ENCODE results near the gene SHANK1.
A peak's percentile ranks its signal among the peaks of the same experiment; 100 is the strongest.

The SHANK1 gene

GRCh38 chr19:50657712-50658440 is 61.7 kb downstream of the SHANK1 start:
- DNase-seq, result peak; percentile 84 to 89

GRCh38 chr19:50657222-50657669 is 62.4 kb downstream of the SHANK1 start:
- peak in 1 of 2 donors; percentile 10 for DNase-seq

GRCh38 chr19:50654882-50655281 is 64.7 kb downstream of the SHANK1 start:
- DNase-seq, result no peak

- no peak for DNase-seq
Observed at GRCh38 chr19:50652722-50653121, 66.9 kb downstream of the SHANK1 start.

- no peak for DNase-seq
Observed at GRCh38 chr19:50651174-50651573, 68.4 kb downstream of the SHANK1 start.

GRCh38 chr19:50649433-50650391 is 69.9 kb downstream of the SHANK1 start, which contains the start of gene C19orf81:
TSS of gene C19orf81 (plus strand) at chr19:50649445. CDS start at chr19:50649445, 0 bp downstream.
- no peak for DNase-seq

- no peak for DNase-seq
Observed at GRCh38 chr19:50648659-50649058, 70.9 kb downstream of the SHANK1 start.

- no peak for DNase-seq
Observed at GRCh38 chr19:50647879-50648615, 71.6 kb downstream of the SHANK1 start.

GRCh38 chr19:50646074-50646807 is 73.4 kb downstream of the SHANK1 start:
- DNase-seq, result no peak

- DNase-seq, result no peak
Observed at GRCh38 chr19:50645107-50645506, 74.5 kb downstream of the SHANK1 start.

- no peak for DNase-seq
Observed at GRCh38 chr19:50644315-50644915, 75.2 kb downstream of the SHANK1 start.

- no peak for DNase-seq
Observed at GRCh38 chr19:50640368-50640767, 79.2 kb downstream of the SHANK1 start.

- no peak for DNase-seq
Observed at GRCh38 chr19:50639121-50640112, 80.2 kb downstream of the SHANK1 start, which contains the start of gene SYT3. TSS of gene SYT3 (minus strand) at chr19:50639881. CDS start at chr19:50637411, 2,470 bp downstream.

- DNase-seq, result no peak
Observed at GRCh38 chr19:50638600-50638999, 81.0 kb downstream of the SHANK1 start.

- DNase-seq, result no peak
Observed at GRCh38 chr19:50636317-50637085, 83.1 kb downstream of the SHANK1 start.

GRCh38 chr19:50633973-50634372 is 85.6 kb downstream of the SHANK1 start:
- no peak for DNase-seq

- no peak for DNase-seq
Observed at GRCh38 chr19:50633359-50633758, 86.2 kb downstream of the SHANK1 start.

- DNase-seq, result no peak
Observed at GRCh38 chr19:50632151-50632835, 87.3 kb downstream of the SHANK1 start.

- no peak for DNase-seq
Observed at GRCh38 chr19:50629801-50630200, 89.8 kb downstream of the SHANK1 start.

All from inflammatory macrophage treated with lipopolysaccharide for 1 hour (primary cell).